HG03025 (cell line): ENCODE measurements around the gene TMPRSS5.
"Not testable (repeated sequence)": the region's sequence is repeated elsewhere in the genome, so short reads cannot be mapped to it uniquely, and the experiment has no call there.

Experiments used
- ATAC-seq: cut with Tn5 transposase; IDR thresholded peaks from one replicate; pipeline ENCODE4 v1.9.1; 2021; ENCODE audit warnings: mild to moderate bottlenecking, moderate library complexity; ENCODE audit not compliant: unreplicated experiment, low FRiP score

The TMPRSS5 gene

GRCh38 chr11:113697756-113698407 lies 8.2 kb downstream of the TMPRSS5 start:
- ATAC-seq = no peak

- no peak for ATAC-seq
Measured at GRCh38 chr11:113697111-113697510, 9.0 kb downstream of the TMPRSS5 start.

- ATAC-seq = no peak
Measured at GRCh38 chr11:113695207-113695606, 10.9 kb downstream of the TMPRSS5 start.

GRCh38 chr11:113694390-113694789 lies 11.7 kb downstream of the TMPRSS5 start:
- ATAC-seq = no peak

GRCh38 chr11:113693030-113693429 lies 13.1 kb downstream of the TMPRSS5 start:
- ATAC-seq = no peak

GRCh38 chr11:113690619-113691569 lies 15.2 kb downstream of the TMPRSS5 start:
- ATAC-seq = no peak

- ATAC-seq = no peak
Measured at GRCh38 chr11:113689768-113690618, 16.1 kb downstream of the TMPRSS5 start.

GRCh38 chr11:113685654-113686359 lies 20.3 kb downstream of the TMPRSS5 start:
- no peak for ATAC-seq

- ATAC-seq = no peak
Measured at GRCh38 chr11:113684496-113684895, 21.6 kb downstream of the TMPRSS5 start.

GRCh38 chr11:113683481-113684046 lies 22.5 kb downstream of the TMPRSS5 start:
- no peak for ATAC-seq

GRCh38 chr11:113681711-113682413 lies 24.2 kb downstream of the TMPRSS5 start:
- ATAC-seq = no peak

GRCh38 chr11:113681282-113681681 lies 24.8 kb downstream of the TMPRSS5 start:
- no peak for ATAC-seq

- no peak for ATAC-seq
Measured at GRCh38 chr11:113677685-113678084, 28.4 kb downstream of the TMPRSS5 start.

GRCh38 chr11:113675565-113675964 lies 30.5 kb downstream of the TMPRSS5 start:
- ATAC-seq = no peak

- ATAC-seq = peak; percentile 69
Measured at GRCh38 chr11:113675003-113675561, 31.0 kb downstream of the TMPRSS5 start.

GRCh38 chr11:113674397-113674685 lies 31.8 kb downstream of the TMPRSS5 start:
- no peak for ATAC-seq

- no peak for ATAC-seq
Measured at GRCh38 chr11:113673550-113674396, 32.3 kb downstream of the TMPRSS5 start.

- not testable (repeated sequence) for ATAC-seq
Measured at GRCh38 chr11:113671914-113672313, 34.2 kb downstream of the TMPRSS5 start.
